Measurements from ENCODE around the gene P2RY6. TPM values are rescaled to one million over a fixed set of nuclear protein-coding genes. Genes with fewer than 3 reads are reported as not detected.

P2RY6 gene
- total RNA-seq, 1 donor from 2014 or later: 1.0 TPM

GRCh38 chr11:73318501-73319011, 46.4 kb downstream of the P2RY6 start:
- ATAC-seq: no peak

- ATAC-seq: peak; percentile 27
Observed at GRCh38 chr11:73320763-73321603, 48.8 kb downstream of the P2RY6 start.

GRCh38 chr11:73321604-73322381, 49.7 kb downstream of the P2RY6 start:
- no peak for ATAC-seq

GRCh38 chr11:73322382-73323306, 50.5 kb downstream of the P2RY6 start:
- no peak for ATAC-seq

GRCh38 chr11:73323464-73323863, 51.3 kb downstream of the P2RY6 start:
- ATAC-seq: no peak

GRCh38 chr11:73324116-73324515, 52.0 kb downstream of the P2RY6 start:
- ATAC-seq: no peak

- no peak for ATAC-seq
Observed at GRCh38 chr11:73324665-73325035, 52.5 kb downstream of the P2RY6 start.

- no peak for ATAC-seq
Observed at GRCh38 chr11:73325036-73325981, 53.2 kb downstream of the P2RY6 start.

- ATAC-seq: peak; percentile 10
Observed at GRCh38 chr11:73326929-73327811, 55.0 kb downstream of the P2RY6 start.

- ATAC-seq: no peak
Observed at GRCh38 chr11:73327812-73328364, 55.8 kb downstream of the P2RY6 start.

- ATAC-seq: no peak
Observed at GRCh38 chr11:73330569-73331093, 58.5 kb downstream of the P2RY6 start.

- no peak for ATAC-seq
Observed at GRCh38 chr11:73331138-73331916, 59.2 kb downstream of the P2RY6 start.

- ATAC-seq: no peak
Observed at GRCh38 chr11:73333173-73333572, 61.0 kb downstream of the P2RY6 start.

- ATAC-seq: peak; percentile 12
Observed at GRCh38 chr11:73333640-73334383, 61.7 kb downstream of the P2RY6 start.

GRCh38 chr11:73334384-73335203, 62.5 kb downstream of the P2RY6 start:
- peak; percentile 38 for ATAC-seq

GRCh38 chr11:73335204-73335923, 63.2 kb downstream of the P2RY6 start:
- ATAC-seq: peak; percentile 61

Data from esophagus mucosa (tissue), 1 donor.